CD4-positive, alpha-beta T cell treated with Interferon gamma for 1 hour (primary cell): Measurements from ENCODE around the gene SLC44A4.
A peak's percentile ranks its signal among the peaks of the same experiment; 100 is the strongest.
"Not testable (repeated sequence)": the region's sequence is repeated elsewhere in the genome, so short reads cannot be mapped to it uniquely, and the experiment has no call there.

Experiments used
- DNase-seq: peaks from one replicate; pipeline ENCODE4 v3.0.0-alpha.2; 2020

Gene SLC44A4

DNA sequence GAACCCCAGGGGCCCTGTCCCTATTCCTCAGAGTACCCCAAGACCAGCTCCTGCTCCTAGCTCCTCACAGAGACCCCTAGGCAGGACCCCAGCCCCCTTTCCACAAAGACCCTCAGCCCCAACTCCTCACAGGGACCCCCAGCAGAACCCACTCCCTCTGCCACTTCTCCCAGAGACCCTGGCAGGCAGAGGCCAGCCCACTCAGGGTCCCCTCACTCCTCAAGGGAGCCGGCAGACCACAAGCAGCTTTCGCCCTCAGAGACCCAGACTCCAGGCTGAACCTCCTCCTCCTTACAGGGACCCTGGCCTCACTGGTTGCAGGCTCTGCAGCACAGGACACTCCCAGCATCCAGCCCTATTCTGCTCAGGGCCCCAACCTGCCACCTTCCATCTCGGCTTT, 575 bp downstream of the SLC44A4 start:
- no peak for DNase-seq

DNA sequence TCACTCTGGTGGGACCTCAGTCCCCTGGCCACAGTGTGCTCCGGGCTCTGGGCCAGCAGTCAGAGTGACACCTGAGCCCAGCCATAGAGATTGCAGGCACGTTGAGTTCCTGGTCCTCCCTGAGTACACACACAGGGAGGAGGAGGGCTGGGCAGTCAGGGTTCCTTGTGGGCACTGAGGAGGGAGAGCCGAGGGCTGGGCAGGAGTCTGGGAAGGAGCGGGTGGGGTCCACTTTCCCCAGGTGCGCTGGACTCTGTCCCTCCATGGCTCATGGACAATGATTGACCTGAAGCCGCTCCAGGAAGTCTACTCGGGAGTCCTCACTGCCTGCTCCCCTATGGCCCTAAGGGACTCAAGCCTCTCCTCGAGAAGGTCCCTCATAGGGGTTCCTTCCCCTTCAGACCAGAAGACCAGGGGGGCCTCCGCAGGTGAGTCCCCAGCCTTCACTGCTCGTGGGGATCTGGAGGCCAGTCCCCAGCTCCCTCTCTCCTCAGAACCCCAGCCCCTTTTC, 1.1 kb downstream of the SLC44A4 start:
- no peak for DNase-seq

DNA sequence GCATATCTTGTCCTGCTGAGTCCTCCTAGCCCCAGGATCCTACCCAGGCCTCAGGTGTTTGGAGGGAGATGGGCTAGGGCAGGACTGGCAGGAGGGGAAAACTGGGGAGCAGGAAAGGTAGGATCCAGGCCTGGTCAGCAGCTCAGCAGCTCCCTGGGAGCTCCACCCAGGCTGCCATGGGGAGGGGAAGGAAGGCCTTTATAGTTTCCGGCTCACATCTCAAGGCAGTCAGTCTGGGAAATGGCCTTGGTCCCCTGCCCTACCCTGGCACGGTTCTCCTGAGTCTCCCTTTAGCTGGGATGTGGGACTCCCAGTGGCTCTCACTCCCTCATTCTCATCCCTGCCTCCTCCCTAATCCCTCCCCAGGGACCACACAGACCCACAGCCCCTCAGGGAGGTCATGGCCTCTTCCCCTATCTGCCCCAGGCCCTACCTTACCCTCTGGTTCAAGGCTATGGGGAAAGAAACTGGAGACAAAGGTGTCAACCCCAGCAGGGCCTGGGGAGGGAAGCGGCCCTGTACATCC, 1.6 kb downstream of the SLC44A4 start:
- no peak for DNase-seq

DNA sequence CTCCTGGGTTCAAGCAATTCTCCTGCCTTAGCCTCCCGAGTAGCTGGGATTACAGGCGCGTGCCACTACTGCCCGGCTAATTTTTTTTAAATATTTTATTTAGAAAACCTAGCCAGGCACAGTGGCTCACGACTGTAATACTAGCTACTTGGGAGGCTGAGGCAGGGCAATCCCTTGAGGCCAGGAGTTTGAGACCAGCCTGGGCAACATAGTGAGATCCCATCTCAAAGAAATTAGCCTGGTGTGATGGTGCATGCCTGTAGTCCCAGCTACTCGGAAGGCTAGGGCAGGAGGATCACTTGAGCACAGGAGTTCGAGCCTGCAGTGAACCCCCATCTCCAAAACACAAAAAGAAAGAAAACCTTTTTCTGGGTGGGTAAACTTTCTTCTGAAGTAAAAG, 2.4 kb downstream of the SLC44A4 start:
- DNase-seq, result no peak

DNA sequence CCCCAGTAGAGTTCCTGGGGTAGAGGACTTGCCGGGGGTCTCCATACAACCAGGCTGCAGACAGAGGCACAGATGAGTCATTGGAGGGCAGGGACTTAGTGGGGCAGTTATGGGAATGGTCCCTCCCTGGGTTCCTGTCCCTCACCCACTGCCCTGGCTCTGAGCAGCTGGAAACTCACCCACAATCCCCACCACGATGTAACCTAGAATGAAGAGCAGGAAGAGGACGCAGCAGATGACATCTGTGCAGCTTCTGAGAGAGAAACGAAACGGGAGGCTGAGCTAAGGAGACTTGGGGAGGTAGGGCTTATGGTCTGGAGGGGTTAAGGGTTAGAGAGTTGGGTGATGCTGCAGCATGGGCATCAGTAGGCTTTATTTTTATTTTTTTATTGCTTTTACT, 2.9 kb downstream of the SLC44A4 start:
- DNase-seq, result no peak

DNA sequence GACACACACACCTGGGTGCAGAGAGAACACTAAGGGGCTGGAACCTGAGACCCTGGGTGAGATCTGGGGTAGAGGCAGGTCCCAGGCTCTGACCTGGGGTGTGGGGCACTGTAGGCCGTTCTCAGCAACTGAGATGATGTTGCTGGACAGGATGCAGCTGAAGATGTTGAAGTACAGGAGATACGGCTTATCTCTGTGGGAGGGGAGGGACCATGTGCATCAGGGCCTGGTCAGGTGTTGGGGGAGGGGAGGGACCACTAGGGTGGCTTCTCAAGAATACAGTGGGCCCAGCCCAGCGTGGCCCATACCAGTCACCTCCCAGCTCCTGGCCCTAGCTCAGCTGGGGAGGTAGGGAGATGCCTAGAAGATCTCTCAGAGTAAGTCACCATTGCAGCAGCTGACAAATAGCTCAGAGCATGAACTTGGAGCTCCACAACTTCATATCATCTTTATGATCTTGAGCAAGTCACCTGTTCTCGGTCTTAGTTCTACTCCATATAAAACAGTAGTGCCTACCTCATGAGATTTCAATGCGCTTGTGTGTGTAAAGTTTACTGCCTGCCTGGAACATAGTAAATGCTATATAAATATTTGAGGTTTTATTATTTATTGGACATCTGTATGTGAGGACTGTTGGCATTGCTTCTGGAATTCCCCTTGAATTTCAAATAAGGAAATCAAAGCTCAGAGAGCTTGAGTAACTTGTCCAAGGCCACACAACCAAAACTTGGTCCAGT, 3.8 kb downstream of the SLC44A4 start:
- DNase-seq, result no peak

DNA sequence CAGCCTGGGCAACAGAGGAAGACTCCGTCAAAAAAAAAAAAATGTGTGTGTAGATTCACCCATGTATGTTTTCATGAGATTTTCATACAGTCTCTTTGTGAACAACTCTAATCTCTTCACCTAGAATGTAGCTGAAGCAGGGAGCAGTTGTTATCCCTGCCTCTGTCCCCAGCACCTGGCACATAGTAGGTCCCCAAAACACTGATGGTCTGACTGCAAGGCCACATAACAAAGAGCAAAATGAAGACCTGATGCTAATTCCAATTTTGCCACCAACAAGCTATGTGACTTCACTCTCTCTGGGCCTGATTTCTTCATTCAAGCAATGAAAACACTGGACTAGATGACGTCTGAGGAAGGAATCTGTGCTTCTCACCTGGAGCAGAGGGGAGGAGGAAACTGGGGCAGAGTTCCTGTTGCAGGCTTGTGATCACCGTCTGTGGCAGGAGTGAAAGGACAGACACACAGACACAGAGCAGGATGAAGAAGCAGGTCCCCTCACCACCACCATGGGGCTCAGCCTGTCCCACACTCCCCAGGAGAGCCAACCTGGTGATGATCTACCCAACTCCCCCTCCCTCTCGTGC, 4.6 kb downstream of the SLC44A4 start:
- DNase-seq, result no peak

DNA sequence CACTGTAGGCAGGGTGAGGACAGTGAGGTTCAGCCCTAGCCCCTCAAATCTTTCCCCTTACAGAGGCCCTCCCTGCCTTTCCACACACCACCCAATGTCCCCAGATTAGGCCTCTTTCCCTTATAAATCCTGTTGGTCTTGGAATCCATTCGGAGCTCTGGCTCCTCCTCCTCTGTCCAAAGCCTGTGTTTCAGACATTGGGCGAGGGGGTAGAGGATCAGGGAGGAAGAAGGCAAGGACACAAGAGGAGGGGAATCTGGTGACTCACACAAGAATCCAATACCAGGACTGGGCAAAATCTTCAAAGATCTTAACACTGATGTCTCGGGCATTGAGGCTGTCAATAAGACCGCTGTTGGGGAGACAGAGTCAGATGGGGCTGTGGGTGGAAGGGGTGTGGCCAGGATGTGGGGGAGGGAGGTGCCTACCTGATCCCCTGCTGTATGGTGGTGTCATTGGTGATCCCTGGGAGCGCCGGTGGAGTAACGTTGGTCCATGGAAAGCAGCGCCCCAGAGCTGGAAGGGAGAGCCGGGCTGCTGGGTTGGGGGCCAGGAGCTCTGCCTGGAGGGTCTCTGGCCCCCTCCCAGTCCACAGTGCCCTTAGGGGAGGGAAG, 7.6 kb downstream of the SLC44A4 start:
- no peak for DNase-seq

DNA sequence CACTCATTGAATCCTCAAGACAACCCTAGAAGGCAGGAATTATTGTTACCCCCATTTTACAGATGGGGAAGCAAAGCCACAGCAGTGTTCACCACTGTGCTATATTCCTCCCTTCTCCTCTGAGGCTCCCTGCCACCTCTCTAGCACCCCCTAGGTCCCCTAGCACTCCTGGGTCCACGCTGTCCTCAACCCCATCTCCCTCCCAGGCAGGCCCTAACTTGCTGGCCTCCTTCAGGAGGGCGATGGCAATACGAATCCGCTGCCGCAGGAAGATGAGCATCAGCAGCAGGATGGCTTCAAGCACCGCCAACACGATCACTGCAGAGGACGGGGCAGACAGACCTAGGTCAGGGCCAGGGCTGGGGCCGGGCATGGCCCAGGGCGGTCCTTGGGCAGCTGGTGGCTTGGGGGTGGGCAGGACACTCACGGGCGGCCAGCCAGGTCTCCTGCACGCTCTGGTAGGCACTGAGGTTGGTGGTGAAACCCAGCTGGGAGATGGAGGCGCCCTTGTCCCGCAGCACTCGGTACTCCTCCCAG, 8.3 kb downstream of the SLC44A4 start:
- no peak for DNase-seq

DNA sequence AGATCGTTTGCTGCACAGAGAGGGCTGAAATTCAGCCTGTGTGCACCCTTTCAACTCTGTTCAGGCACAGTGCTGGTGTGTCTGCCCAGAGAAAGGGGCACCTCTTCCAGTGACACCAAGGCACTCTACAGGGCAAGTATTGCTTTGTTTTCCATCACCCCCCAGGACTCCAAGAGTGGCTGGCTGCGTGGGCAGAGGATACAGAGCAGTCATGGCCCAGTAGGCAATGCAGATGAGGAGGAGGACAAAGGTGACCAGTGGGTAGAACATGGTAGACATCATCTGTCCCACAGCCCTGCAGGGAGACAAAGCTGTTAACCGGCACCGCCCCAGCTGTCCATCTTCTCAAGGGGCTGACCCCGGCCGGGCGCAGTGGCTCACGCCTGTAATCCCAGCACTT, 9.5 kb downstream of the SLC44A4 start:
- no peak for DNase-seq

DNA sequence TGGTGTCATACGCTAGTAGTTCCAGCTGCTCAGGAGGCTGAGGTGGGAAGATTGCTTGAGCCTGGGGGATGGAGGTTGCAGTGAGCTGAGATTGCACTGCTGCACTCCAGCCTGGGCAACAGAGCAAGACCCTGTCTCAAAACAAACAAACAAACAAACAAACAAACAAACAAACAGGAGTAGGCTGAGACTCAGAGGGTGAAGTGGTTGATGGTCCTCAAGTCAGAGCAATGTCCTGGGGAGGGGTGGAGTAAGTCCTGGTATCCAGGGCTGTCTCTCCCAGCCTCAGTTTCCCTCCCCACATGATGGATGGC, 10.2 kb downstream of the SLC44A4 start:
- DNase-seq, result not testable (repeated sequence)

DNA sequence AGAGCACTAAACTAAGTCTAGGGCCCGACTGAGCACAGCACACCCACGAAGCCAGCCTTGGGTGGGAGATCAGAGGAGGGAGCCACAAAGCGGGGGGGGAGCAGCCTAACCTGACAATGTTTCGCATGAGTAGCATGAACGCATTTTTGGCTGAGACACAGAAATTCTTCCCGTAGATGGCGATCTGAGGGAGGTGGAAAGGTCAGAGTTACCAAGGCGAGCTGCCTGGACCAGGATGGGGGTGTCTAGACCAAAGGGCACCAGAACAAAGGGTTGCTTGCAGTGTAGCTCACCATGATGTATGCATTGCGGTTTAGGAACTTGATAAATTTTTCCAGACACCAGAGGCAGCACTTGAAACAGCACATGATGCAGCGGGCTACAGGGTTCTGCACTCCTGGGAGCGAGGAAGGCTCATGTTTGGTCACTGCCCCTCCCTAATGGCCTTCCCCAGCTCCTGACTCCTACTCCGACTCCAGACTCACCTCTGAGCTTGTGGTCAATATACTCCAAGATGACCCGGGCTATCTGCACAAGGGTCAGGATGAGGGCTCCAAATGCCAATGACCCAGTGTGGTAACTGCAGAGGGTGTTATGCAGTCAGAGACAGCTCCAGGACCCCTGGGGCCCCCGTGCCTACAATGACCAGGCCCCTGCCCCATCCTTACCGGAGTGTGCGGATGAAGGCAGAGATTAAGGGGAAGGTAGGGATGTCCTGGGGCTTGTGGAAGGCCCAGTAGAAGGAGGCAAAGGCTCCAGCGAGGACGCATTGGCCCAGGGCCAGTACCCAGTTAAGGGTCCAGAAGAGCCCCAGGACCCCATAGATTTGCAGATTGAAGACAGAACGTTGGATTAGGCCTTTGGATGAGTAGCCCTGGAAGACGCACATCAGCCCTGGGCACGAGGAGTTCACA, 13.3 kb downstream of the SLC44A4 start:
- no peak for DNase-seq

DNA sequence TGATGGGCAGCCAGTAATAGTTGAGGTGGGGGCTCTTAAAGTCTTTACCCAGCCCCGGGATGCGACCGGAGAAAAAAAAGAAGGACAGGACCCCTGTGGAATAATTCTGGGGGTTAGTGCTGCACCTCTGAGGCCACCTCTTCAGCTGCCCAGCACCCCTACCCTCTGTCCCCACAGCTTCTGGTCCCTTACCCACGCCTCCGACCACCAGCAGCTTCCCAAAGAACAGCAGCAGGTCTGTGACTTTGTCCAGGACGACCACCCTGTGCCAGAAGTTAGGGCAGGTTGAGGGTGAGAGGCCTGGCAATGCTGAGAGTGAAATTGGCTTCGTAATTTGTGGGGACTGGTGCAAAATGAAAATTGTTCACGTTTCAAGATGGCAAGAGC, 14.0 kb downstream of the SLC44A4 start:
- no peak for DNase-seq

DNA sequence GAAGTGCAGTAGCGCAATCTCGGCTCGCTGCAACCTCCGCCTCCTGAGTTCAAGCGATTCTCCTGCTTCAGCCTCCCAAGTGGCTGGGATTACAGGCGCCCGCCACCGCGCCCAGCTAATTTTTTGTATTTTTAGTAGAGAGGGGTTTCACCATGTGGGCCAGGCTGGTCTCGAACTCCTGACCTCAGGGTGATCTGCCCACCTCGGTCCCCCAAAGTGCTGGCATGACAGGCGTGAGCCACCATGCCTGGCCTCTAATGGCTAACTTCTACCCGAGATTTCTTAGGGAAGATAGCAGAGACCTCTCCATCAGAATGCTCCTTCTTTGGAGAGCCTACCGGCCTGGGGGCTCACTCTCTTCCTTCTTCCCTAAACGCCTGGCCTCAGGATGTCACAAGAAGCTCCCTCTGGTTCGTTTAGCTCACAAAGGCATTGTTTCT, 14.7 kb downstream of the SLC44A4 start:
- not testable (repeated sequence) for DNase-seq

DNA sequence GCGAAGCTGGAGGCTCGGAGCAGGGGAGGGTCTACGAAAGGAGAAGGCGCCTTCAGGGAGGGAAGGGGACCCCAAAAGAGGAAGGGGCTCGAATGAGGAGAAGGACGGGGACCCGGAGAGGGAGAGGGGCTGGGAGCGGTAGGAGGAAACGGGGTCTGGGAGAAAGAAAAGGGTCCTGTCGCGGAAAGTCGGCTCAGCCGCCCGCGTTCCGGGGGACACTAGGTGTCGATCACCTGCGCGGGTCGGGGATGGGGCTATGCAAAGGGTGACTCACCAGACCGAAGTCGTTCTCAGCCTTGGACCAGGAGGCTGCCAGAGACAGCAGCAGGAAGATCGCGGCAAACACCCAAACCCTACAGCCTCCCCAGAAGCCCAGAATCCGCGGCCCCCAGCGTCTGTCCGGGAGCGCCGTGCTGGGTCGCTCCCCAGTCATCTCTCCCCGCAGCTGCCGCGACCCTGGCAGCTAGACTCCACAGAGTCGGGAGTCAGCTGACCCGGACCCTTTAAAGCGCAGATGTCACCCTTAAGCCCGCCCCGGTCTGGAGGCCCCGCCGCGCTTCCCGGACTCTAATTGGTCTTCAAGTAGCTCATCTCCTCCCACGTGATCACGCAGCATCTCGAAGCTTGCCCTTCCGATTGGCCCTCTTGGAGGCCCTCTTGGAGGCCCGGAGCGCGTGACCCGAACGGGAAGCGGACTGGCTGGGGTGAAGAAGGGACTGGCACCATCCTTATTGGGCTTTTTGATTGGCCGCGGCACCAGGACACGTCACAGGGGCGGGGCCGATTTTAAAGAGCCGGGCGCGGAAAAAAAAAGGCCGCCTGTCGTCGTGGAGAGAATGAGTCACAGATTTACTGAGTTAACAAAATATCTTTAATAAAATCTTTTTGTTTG, 16.2 kb downstream of the SLC44A4 start, which contains the start of gene NEU1:
Gene NEU1 (minus strand): TSS at position 478 of the 892 bp plus-strand sequence. CDS start 45 bp downstream, at position 433.
- peak; percentile 100 for DNase-seq

DNA sequence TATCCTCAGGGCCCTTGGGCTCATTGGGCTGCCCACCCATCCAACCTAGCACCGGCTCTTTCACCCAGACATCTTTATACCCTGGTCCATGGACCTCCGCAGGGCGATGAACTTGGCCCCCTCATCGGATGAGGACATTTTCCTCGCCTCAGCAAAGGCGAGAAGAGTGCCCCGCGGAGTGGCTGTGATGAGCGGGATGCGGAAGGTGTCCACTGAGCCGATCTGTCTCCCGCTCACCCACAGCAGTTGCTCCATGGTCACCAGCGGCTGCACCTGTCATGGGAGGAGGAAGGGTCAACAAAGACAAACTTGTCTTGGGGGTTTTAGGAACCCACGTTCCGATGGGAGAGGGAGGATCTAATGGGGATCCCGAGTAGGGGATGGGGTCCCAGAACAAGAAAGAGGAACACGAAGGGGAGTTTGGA, 16.9 kb downstream of the SLC44A4 start:
- no peak for DNase-seq

DNA sequence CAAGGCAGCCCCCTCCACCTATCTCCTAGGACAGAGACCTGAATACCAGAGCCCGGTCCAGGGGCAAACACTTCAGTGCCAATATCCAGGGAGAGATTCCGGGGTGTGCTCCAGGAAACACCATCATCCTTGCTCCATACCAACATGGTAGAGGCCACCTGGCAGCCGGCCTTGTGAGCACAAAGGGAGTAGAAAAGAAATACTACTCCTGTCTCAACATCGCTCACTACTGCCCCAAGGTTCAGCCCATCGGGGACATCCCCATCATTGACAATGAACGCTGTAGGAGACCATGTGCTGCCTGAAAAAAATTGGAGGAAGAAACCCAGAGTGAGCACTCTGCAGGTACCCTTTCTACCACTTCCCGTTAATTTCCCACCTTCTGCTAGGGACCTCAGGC, 17.6 kb downstream of the SLC44A4 start:
- no peak for DNase-seq

DNA sequence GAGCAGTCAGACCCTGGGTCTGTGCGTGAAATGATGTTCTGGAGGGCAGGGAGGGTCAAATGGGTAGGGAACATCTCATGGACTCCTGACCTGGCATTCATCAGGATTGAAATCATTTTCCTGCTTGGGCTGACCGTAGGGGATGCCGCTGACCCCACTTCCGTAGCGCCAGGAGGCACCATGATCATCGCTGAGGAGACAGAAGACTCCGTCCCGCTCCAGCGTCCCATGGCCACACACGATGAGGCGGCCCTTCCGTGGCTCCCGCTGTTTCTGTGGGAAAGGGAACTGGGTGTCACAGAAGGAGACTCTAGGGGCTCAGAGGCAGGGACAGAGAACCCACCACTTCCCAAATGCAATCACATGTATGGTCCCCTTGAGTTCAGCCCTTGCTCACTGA, 18.4 kb downstream of the SLC44A4 start:
- no peak for DNase-seq

DNA sequence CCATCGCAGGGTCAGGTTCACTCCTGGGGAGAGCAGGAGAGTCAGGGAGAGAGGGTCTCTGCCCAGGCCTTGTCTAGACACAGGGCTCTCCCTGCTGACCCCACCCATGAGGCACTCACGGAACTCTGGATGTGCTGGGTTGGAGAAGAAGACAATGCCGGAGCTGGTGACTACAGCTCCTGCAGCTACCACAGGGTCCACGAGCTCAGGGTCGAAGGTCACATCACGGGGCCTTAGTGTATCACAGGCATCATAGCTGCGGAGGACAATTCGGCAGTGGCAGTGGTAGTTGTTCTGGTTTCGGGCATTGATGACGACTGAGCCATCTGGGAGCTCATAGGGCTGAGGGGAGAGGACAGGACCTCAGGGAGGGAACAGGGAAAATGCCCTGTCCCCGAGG, 18.9 kb downstream of the SLC44A4 start:
- no peak for DNase-seq

DNA sequence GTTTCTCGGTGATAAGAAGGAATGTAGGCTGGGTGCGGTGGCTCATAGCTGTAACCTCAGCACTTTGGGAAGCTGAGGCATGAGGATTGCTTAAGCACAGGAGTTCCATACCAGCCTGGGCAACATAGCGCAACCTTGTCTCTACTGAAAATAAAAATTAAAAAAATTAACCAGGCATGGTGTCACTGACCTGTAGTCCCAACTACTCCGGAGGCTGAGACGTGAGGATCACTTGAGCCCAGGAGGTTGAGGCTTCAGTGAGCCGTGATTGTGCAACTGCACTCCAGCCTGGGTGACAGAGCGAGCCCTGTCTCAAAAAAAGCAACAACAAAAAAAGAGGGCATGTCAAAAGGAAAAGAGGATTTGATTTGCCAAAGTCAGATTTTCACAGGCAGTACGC, 20.1 kb downstream of the SLC44A4 start:
- DNase-seq, result no peak

DNA sequence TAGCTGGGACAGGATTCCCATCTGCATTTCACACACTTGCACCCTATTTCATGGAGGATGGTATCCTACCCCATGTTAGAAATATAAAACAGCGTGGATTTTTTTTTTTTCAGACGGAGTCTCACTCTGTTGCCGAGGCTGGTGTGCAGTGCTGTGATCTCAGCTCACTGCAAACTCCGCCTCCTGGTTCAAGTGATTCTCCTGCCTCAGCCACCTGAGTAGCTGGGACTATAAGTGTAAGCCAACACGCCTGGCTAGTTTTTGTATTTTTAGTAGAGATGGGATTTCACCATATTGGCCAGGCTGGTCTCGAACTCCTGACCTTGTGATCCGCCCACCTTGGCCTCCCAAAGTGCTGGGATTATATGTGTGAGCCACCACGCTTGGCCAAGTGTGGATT, 21.0 kb downstream of the SLC44A4 start:
- DNase-seq, result not testable (repeated sequence)
